GM21367 (cell line): ENCODE results near the gene SCO2.
"Not testable (repeated sequence)": the region's sequence is repeated elsewhere in the genome, so short reads cannot be mapped to it uniquely, and the experiment has no call there.

ENCODE experiments used
- ATAC-seq: cut with Tn5 transposase; IDR thresholded peaks from one replicate; pipeline ENCODE4 v1.9.1; 2021; ENCODE audit not compliant: unreplicated experiment

The SCO2 gene

DNA sequence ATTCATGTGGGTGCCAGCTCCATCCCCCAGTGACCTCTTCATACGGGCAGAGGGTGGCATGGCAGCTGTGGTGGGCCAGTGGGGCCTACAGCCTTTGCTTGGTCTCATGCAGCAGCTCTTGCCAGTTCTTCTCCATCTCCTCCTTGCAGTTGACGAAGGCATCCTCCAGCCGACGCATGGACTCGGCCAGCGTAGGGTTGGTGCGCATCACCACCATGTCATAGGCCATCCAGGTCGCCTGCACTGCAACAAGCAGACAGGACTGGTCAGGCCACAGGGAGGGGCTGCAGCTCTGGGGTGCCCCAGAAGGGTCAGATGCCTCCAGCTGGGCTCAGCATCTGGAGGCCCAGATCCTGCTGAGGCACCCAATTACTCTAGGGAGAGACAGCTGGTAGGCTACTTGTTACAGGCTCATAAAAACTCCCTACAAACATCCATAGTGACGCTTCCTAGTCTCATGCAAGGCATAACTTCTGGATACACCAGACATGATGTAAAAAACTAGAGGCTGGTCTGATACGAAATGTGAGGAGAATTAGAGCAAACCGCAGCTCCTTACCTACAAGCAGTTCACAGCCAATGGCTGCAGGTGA is 25.9 kb upstream of the SCO2 start:
- no peak for ATAC-seq

DNA sequence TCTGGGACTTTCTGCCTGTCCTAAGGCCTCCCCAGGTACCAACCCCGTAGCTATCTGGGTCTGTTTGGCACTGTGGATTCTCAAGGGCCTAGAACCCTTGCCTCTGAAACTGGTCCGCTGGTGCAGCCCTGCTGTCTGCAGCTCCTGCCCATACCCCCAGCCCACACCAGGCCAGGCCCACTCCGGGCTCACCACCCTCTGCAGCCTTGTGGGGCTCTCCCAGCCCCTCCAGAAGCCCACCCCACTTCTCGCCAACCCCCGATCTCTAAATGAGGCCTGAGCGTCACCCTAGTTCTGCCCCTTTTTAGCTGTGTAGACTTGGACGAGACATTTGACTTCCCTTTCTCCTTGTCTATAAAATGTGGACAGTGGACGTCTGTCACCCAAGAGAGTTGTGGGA is 25.0 kb upstream of the SCO2 start:
- no peak for ATAC-seq

DNA sequence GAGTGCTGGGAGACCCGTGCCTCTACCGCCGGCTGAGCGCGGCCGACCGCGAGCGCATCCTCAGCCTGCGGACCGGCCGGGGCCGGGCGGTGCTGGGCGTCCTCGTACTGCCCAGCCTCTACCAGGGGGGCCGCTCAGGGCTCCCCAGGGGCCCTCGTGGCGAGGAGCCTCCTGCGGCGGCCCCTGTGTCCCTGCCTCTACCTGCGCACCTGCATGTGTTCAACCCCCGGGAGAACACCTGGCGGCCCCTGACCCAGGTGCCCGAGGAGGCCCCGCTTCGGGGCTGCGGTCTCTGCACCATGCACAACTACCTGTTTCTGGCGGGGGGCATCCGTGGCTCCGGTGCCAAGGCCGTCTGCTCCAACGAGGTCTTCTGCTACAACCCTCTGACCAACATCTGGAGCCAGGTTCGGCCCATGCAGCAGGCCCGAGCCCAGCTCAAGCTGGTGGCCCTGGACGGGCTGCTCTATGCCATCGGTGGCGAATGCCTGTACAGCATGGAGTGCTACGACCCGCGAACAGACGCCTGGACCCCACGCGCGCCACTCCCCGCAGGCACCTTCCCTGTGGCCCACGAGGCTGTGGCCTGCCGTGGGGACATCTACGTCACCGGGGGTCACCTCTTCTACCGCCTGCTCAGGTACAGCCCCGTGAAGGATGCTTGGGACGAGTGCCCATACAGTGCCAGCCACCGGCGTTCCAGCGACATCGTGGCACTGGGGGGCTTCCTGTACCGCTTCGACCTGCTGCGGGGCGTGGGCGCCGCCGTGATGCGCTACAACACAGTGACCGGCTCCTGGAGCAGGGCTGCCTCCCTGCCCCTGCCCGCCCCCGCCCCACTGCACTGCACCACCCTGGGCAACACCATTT is 23.8 kb upstream of the SCO2 start:
- no peak for ATAC-seq

DNA sequence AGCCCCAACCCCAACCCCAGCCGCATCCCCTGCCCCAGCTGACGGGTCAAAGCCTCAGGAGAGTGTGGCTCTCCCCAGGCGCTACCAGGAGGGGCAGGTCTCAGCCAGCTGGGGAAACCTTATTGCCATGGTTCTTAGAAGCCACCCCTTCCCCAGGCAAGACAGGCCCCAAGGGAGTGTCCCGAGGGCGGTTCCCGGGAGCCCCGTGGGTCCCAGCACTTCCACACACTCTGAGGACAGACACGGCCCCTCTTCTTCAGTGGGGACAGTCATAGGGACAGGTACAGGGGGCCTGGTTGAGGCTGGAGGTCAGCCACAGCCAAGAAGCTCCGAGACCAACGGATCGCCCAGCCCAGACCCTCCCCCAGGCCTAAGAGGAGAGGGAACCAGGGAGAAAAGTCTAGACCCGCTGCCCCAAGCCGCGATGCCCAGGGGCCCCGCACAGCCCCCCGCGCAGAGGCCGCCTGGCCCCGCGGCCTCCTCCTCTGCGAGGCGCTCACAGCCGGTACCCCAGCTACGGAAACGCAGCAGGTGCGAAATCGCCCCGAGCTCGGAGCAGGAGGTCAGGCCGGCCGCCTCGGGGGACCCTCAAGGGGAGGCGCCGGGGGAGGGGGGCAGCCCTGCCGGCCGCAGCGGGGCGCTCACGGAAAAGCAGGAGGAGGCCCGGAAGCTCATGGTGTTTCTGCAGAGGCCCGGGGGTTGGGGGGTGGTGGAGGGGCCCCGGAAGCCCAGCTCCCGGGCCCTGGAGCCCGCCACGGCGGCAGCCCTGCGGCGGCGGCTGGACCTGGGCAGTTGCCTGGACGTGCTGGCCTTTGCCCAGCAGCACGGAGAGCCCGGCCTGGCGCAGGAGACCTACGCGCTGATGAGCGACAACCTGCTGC is 22.9 kb upstream of the SCO2 start:
- no peak for ATAC-seq

DNA sequence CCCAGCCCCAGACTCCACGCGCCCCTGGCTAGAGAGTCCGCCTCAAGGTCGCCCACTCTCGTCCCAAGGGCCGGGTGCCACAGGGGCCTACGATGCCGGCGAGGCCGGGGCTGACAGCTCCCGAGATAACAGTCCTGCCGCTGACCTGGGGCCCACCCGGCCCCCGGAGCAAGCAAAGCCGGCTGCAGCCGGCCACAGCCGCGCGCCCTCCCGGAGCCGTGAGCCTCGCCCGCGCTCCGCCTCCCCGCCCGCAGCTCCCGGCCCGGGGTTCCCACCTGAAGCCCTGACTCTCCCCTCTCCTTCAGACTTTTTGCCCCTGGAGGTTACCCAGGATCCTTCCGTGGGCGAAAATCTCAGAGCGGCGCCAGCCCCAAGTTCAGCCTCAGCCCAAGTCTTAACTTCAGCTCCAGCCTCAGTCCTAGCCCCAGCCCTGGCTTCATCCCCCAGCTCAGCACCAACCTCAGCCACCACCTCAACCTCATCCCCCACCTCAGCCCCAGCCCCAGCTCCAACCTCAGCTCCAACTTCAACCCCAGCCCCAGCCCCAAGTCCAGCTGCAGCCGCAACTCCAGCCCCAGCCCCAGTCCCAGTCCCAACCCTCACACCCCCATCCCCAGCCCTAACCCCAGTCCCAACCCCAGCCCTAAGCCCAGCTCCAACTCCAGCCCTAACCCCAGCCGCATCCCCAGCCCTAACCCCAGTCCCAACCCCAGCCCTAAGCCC is 22.0 kb upstream of the SCO2 start:
- no peak for ATAC-seq

DNA sequence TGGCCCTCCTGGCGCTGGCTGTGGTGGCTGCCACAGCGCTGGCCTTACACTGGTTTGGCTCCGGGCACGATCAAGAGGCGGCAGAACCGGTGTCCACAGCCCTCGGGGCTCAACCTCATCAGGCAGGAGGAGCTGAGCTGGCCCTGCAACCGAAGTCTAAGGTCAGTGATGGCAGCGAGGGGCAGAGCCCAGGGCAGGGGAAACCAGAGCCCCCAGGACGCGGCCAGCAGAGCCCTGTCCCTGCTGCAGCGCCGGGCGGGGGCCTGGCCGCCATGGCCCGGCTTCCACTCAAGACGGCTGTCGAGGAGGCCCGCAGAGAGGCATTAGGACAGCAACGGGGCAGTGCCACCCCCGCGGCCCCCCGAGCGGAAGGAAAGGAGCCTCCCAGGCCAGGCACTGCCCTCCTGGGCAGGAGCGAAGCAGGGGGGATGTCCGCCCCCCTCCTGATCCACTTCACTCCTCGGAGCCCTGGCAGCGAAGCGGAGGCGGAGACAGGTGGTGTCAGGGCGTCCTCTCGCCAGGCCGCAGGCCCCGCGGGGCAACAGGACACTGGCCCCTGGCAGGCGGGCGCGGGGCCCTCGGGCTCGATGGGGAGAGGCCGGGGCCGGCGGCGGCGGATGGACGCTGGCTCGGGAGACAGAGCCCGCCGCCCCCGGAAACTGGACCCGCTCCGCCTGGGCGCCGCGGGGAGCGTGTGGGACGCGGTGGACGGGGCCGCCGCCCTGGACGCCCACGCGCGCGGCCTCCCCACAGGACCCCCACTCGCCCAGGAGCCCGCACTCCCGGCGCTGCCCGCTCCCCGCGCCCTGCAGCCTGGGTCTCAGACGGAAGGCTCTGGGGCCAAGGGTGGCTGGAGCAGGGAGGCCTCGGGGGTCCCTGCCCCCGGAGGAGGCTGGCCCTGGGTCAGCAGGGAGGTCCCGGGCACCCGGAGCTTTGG is 21.2 kb upstream of the SCO2 start:
- ATAC-seq = no peak

DNA sequence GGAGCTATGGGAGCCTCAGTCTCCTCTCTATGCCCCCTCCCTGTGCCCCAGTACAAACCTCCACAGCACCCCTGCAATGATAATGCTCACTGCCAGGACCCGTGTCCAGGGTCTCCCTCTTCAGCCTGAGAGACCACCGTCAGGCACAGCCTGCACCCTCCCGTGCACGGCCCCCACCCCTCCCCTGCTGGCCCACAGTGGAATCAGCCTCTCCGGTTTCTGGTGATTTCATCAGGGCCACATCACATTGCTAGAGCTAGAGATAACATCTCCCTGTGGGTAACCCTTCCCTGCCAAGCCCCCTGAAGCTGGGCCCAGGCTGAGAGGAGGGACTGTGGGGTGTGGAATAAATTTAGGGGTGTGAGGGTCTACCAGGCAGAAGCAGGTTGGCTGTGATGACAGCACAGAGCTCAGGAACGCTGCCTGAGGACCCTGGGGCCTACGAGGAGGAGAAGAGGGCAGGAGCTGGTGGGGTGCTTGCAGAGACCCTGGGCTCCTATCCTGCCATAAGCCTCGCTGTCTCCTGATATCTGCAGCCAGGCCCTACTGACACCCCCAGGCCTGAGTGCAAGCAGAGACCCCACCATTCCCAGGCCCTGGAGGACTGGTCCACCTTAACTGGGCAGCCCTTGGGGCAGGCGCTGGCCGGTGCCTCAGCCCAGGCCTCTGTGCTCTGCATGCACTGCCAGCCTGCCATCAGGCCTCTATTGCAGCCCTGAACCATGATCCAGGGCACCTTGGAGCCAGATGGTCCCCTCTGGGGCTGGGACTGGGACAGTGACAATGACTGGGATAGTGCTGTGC is 20.3 kb upstream of the SCO2 start, which contains the start of gene KLHDC7B:
Gene KLHDC7B (plus strand): TSS at position 378 of the 804 bp plus-strand sequence. CDS start 345 bp downstream, at position 723.
- no peak for ATAC-seq

DNA sequence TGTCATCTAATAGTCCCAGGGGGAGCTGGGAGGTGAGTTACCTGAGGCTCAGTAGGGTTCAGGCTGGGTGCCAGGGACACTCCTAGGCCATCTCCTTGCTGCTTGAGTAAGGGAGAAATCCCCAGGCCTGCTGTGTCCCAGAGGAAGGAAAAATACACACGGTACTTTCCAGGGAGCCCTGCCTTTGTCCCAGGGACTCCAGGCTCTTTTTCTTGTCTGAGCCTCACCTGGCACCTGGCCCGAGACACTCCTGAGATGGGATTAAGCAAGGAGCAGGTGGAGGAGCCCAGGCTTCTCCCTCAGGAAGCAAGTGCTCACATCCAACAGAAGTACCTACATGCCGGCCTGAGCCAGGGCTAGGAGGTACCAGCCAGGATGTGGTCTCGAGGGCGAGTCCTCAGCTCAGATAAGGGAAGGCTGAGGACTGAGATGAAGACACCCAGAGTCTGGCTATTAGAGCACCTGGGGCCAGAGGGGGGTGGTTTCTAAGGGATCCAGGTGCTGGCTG is 19.4 kb upstream of the SCO2 start:
- no peak for ATAC-seq

DNA sequence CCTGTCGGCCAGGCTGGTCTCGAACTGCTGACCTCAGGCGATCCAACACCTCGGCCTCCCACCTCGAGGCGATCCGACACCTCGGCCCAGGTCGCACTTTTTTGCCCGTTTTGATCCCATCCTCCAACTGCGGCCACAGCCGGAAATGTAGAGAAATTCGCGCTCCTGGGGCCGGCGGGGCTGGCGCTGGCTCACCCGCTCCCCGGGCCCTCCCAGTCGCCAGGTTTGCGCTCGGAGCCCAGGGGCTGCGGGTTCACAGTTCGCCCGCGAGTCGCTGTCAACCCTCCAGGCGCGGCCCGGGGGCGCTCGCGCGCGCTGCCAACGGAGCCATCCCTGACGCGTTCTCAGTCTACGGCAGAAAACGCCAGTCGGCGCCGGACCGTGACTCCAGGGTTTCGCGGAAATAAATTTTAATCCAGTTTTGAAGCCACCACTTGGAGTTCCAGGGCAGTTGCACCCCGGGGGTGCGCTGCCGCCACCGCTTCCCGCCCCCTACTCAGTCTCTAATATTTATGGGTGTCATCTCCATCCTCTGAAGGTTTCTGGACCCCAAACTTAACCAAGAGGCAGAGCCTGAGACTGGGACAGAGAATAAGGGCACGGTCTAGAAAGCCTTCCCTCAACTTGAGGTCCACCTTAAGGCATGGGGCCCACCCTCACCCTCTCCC is 18.8 kb upstream of the SCO2 start:
- no peak for ATAC-seq

DNA sequence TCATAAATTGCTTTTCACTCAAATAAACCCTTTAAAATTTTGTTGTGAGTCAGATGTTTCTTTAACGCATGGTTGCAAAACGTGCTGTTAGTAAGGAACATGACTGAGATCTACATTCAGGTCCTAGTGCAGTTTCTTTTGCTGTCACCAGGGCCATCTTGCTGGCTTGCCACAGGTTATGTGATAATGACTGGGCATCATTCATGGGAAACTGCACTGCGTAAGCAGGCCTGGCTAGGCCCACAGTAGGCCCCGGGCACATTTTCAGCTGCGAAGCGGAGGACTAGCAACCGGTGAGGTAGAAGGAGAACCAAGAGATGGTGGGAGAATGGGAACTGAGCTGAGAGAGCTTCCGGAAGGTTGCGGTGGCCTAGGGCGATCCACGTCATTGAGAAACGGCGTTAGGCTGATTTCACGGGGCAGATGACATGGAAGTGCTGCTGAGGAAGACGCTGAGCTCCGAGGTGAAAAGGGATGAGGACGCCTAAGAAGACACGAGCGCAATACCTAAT is 17.1 kb upstream of the SCO2 start:
- ATAC-seq = no peak

DNA sequence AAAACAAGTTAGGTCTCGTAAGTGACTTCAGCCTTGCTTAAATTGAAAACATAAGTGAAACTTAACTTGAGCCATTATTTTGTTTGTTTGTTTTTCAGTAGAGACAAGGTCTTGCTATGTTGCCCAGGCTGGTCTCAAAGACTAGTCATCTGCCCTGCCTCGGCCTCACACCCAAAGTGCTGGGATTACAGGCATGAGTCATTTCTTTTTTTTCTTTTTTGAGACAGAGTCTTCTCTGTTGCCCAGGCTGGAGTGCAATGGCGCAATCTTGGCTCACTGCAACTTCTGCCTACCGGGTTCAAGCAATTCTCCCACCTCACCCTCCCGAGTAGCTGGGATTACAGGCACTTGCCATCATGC is 16.2 kb upstream of the SCO2 start:
- ATAC-seq = not testable (repeated sequence)

DNA sequence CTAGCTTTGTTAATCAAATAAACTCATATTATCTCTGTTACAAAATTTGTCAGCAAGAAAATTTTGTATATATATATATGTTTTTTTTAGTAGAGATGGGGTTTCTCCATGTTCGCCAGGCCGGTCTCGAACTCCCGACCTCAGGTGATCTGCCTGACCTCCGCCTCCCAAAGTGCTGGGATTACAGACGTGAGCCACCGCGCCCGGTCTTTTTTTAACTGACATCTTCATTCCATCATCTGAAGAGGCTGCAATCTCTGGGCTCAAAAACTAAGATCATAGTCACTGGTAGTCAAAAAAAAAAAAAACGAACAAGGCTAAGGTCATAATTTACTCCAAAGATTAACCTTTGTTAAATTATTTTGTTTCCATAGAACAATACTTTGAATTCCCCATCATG is 15.0 kb upstream of the SCO2 start:
- no peak for ATAC-seq

DNA sequence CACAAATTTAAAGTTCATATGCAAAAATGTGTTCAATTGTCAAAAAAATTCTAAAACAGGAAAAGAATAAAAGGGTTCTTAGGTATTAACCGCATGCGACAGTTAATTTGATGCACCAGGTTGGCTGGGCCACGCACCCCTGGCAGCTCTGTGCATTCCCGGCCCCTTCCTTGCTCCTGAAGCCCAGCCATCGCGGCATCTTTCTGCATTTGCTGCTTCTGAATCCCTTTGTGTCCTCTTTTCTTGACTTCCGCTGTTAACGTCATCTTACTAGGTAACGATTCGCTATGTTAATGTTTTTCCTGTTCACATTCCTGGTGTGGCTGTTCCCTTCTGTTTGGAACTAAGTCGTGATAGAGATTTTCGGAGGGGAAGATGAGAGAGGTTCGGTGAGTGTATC is 12.4 kb upstream of the SCO2 start:
- ATAC-seq = no peak

DNA sequence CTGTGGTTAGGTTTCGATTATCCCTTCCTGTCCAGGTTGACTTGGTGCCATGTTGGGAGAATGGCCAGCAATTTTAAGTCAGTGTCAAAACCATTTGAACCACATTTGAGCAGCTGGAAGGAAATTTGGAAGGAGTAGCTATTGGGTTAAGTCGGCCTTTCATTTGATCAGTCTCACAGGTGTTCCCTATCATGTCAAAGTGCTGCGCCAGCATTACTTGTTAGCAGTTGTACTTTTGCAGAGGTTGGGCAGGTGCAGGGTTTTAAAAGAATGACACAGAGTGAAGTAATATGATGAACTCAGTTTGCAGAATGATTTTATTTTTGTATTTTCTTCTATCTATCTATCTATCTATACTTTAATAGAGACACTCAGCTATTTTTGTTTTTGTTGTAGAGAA is 10.8 kb upstream of the SCO2 start:
- ATAC-seq = no peak

DNA sequence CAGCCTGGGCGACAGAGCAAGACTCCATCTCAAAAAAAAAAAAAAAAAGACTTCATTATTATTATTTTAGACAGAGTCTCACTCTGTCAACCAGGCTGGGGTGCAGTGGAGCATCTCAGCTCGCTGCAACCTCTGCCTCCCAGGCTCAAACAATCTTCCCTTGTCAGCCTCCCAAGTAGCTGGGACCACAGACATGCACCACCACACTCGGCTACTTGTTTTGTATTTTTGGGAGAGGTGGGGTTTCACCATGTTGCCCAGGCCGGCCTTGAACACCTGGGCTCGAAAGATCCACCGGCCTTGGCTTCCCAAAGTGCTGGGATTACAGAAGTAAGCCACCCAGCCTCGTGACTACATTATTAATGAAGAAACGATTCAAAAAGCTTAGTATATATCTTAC is 9.7 kb upstream of the SCO2 start:
- ATAC-seq = no peak

DNA sequence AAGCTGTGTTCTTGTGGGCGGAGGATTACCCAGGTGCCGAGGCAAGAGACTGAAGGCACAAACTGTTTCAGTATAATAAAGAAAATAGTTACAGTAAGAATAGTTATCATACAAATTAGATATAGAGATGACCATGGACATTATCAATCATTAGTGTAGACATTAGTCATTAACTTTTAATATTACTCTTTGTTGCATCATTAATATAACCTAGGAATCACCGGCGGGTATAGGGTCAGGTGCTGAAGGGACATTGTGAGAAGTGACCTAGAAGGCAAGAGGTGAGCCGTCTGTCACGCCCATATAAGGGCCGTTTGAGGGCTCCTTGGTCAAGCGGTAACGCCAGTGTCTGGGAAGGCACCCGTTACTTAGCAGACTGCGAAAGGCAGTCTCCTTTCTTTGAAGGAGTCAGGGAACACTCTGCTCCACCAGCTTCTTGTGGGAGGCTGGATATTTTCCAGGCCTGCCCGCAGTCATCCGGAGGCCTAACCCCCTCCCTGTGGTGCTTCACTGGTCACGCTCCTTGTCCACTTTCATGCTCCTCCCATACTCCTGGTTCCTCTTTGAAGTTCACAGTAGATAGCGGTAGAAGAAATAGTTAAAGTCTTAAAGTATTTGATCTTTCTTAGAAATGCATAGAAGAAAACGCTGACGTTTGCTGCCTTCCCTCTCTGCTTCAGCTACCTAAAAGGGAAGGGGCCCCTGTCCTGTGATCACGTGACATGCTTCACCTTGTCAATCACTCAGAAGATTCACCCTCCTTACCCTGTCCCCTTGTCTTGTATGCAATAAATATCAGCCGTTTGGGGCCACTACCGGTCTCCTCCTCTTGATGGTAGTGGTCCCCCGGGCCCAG is 8.7 kb upstream of the SCO2 start:
- ATAC-seq = not testable (repeated sequence)
